ENCODE results near the gene ANKLE1. TPM values are rescaled to one million over a fixed set of nuclear protein-coding genes. Genes with fewer than 3 reads are reported as not detected.

ANKLE1 gene
- polyA plus RNA-seq, 2 of the 4 experiments (the other 2 are of a cell fraction): 0.56 to 0.74 TPM

DNA sequence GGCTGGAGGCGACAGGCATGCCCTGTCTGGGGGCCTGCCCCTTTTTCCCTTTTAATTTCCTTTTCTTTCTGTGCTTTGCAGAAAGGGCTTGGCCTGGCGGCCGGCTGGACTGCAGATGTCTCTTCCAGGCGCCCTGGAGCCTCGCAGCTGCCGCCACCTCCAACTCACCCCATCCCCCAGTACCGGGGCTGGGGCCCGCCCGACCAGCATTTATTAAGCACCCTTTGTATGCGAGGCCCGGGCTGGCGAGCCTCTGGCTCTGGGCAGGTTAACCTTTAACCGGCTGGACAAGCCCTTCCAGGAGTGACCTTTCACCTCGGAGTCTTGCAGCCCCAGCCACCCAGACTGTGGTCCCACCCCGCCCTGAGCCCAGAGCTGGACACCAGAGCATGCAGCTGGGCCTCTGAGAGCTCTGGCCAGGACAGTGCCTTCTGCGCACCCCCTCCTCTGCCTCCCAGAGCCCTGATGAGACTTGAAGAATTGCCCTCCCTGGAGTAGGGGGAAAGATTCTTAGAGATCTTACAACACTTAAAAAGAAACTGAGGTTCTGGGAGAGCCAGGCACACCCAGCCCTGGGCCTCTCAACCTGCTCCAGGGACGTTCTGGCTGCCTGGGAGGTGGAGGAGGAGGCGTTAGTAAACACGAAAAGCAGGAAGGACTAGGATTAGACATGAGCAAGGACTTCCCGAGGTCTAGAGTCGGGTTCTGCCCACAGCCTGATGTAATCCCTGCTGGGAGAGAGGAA, 34.8 kb upstream of the ANKLE1 start:
- 3% methylated on average over 12 of the region's 21 CpGs for WGBS (ENCODE audit: missing lambda C conversion rate)
- CTCF ChIA-PET: interaction anchor here (4.9 kb wide), 1 partner anchor 14 kb away, joined by 51 read pairs; no protein-coding TSS in a partner anchor
- peak overlapping the region; percentile 93 for H3K4me3 ChIP-seq
- FAIRE-seq: no peak
- H3K4me2 ChIP-seq: peak overlapping the region; percentile 90
- ATAC-seq: peak; percentile 20 to 51; a peak in 4 of 6 replicates
- peak in 1 of 2 experiments; percentile 68 for DNase-seq (ENCODE audit: low read depth in 1 of 2, low spot score in 1 of 2)
- H3K9me3 ChIP-seq: no peaks in the 10 kb centered on the region
- POLR2A ChIA-PET: interaction anchor here (0.9 kb wide), 1 partner anchor 58 kb away, joined by 3 read pairs; no protein-coding TSS in a partner anchor
- TF ChIP-seq HMGXB4 (CRISPR knock-in tag; IDR thresholded peaks at IDR 0.05; ENCODE audit: borderline replicate concordance): no peak
- 0 out of 2 replicates have a peak, but pooled peaks have one; percentile 15 for TF ChIP-seq E2F6 (IDR thresholded peaks at IDR 0.05; ENCODE audit: borderline replicate concordance, low read depth)
- peak; percentile 92 for TF ChIP-seq KDM1A (IDR thresholded peaks at IDR 0.05; ENCODE audit: low read depth)
- peaks cover 53% of the 10 kb centered on the region for H3K4me1 ChIP-seq
- peak overlapping the region; percentile 92 to 96 for H3K27ac ChIP-seq

DNA sequence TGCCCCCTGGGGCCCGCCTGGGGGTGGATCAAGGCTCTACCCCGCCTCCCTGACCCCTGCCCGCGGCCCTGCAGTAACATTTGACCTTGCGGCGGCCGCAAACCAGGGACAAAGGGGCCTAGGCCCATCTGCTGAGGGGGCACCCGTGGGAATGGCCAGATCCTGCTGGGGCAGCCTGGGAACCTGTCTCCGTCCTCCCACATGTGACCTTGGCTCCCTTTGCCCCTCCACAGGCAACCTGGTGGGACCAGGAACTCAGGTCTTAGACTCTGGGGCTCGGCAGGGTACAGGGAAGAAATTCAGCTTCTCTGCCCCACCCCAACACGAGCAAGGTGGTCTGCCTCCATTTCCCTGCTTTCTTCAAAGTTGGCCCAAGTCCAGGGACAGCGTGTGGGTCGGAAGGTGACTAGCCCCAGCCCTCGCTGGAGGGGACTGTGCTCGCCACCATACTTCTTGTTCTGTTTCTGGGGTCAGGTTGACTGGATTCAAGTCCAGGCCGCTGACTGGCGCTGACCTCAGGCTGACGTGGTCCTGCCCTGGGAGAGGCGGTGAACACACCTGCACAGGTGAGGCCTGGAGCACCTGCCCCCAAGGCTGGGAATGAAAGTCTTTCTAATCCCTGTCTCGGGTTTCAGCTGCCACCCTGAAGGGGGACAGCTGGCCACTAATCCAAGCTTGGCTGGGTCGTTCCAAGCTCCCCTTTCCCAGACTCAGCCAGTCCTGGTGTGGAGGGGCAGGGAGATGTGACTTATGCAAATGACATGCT, 33.5 kb upstream of the ANKLE1 start:
- POLR2A ChIA-PET: interaction anchor here (1.0 to 1.8 kb wide), 2 partner anchors 19 to 33 kb away, joined by 3 to 5 read pairs; partner anchors contain the start of genes BABAM1 and USE1
- 75% methylated on average over 5 of the region's 21 CpGs for WGBS (ENCODE audit: missing lambda C conversion rate)
- TF ChIP-seq CBX8 (IDR thresholded peaks at IDR 0.05) (no peak), PHF8 (IDR thresholded peaks at IDR 0.05; ENCODE audit: borderline replicate concordance, low read depth) (no peak), MAZ (IDR thresholded peaks at IDR 0.05; ENCODE audit: borderline replicate concordance, low read depth, low read length) (no peak)
- TF ChIP-seq, protein P1, sequence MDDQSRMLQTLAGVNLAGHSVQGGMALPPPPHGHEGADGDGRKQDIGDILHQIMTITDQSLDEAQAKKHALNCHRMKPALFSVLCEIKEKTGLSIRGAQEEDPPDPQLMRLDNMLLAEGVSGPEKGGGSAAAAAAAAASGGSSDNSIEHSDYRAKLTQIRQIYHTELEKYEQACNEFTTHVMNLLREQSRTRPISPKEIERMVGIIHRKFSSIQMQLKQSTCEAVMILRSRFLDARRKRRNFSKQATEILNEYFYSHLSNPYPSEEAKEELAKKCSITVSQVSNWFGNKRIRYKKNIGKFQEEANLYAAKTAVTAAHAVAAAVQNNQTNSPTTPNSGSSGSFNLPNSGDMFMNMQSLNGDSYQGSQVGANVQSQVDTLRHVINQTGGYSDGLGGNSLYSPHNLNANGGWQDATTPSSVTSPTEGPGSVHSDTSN (IDR thresholded peaks at IDR 0.05): no peak
- CTCF ChIA-PET: interaction anchor here (1.3 to 4.9 kb wide), 3 partner anchors 12 to 34 kb away, joined by 4 to 51 read pairs (median 7); no protein-coding TSS in a partner anchor
- FAIRE-seq (no peak), ATAC-seq (no peak), DNase-seq (ENCODE audit: low read depth in 1 of 2, low spot score in 1 of 2) (no peak)
- peak overlapping the region; percentile 90 for H3K4me2 ChIP-seq
- peak overlapping the region; percentile 92 to 96 for H3K27ac ChIP-seq
- peaks cover 40% of the 10 kb centered on the region for H3K4me1 ChIP-seq
- H3K9me3 ChIP-seq: no peaks in the 10 kb centered on the region
- no peak overlapping the region for H3K4me3 ChIP-seq

DNA sequence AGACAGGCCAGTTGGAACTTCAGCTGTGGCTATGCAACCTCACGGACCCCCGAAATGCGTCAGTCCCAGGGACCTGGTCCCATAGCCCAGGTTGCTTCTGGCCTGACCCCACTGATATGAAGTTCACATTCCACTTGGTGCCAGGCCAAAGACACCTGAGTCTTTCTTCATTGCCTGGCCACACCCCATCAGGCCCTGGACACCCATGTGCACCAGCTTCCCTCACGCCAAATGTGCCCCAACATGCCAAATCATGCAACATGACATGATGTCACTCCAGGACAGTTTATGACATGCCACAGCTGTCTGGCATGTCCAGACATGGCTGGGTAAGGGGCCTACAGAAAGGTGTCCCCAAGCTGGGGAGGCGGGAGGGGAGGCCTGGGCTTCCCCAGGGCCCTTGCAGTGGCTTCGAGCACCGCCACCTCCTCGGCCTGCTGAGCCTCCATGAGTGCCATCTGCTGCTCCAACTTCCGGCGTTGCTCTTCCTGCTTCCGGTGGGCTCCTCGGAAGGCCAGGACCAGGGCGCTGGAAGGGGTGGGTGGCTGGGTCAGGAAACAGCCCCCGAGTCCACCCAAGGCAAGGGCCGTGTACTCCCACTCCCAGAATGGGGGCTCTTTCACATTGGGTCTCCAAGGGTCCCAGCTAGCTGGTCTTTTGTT, 31.7 kb upstream of the ANKLE1 start:
- ATAC-seq (no peak), DNase-seq (ENCODE audit: low read depth in 1 of 2, low spot score in 1 of 2) (no peak), FAIRE-seq (no peak)
- Histone ChIP-seq H3K4me1 (peaks cover 37% of the 10 kb centered on the region), H3K27ac (peak overlapping the region; percentile 92 to 96; a peak in 5 of 6 replicates), H3K9me3 (no peaks in the 10 kb centered on the region), H3K4me2 (peak overlapping the region; percentile 58; the same call in 2 of the 3 replicates), H3K4me3 (no peak overlapping the region)
- no peak for TF ChIP-seq ESRRA (IDR thresholded peaks at IDR 0.05; ENCODE audit: borderline replicate concordance, low read length)
- TF ChIP-seq MAZ (IDR thresholded peaks at IDR 0.05; ENCODE audit: borderline replicate concordance, low read depth, low read length): no peak
- TF ChIP-seq CEBPB (IDR thresholded peaks at IDR 0.05): no peak
- TF ChIP-seq ZNF302 (CRISPR knock-in tag; IDR thresholded peaks at IDR 0.05): no peak
- no peak for TF ChIP-seq NPAS2 (CRISPR knock-in tag; IDR thresholded peaks at IDR 0.05; ENCODE audit: borderline replicate concordance)
- TF ChIP-seq, protein P2, sequence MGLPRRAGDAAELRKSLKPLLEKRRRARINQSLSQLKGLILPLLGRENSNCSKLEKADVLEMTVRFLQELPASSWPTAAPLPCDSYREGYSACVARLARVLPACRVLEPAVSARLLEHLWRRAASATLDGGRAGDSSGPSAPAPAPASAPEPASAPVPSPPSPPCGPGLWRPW (IDR thresholded peaks at IDR 0.05): no peak
- no peak for TF ChIP-seq RARB (CRISPR knock-in tag; IDR thresholded peaks at IDR 0.05)
- no peak for TF ChIP-seq MYC (IDR thresholded peaks at IDR 0.05; ENCODE audit: borderline replicate concordance, low read length)
- TF ChIP-seq TFCP2L1 (CRISPR knock-in tag; IDR thresholded peaks at IDR 0.05): no peak
- no peak for TF ChIP-seq KDM5A (IDR thresholded peaks at IDR 0.05)
- TF ChIP-seq HEYL (CRISPR knock-in tag; IDR thresholded peaks at IDR 0.05): no peak
- TF ChIP-seq CBX2 (IDR thresholded peaks at IDR 0.05; ENCODE audit: borderline replicate concordance, low read depth): no peak
- ChIA-PET POLR2A (interaction anchor here (1.8 kb wide), 1 partner anchor 35 kb away, joined by 5 read pairs; the partner anchor contains the start of gene USE1), CTCF (interaction anchor here (0.9 to 4.9 kb wide), 4 partner anchors 8 to 32 kb away, joined by 3 to 51 read pairs (median 10); partner anchors contain the start of gene USHBP1)
- 83% methylated on average over 8 of the region's 15 CpGs for WGBS (ENCODE audit: missing lambda C conversion rate)

Measured in A549 (cell line).